ENCODE results near the gene CDCA7.
"Not testable (repeated sequence)": the region's sequence is repeated elsewhere in the genome, so short reads cannot be mapped to it uniquely, and the experiment has no call there.

Gene CDCA7

GRCh38 chr2:173410579-173410978 is 55.9 kb downstream of the CDCA7 start:
- no peak for DNase-seq (ENCODE audit: insufficient read length, low spot score)

GRCh38 chr2:173412628-173413027 is 58.0 kb downstream of the CDCA7 start:
- FAIRE-seq (peak; percentile 95), DNase-seq (ENCODE audit: insufficient read length, low spot score) (no peak)
- TF ChIP-seq, protein P1, sequence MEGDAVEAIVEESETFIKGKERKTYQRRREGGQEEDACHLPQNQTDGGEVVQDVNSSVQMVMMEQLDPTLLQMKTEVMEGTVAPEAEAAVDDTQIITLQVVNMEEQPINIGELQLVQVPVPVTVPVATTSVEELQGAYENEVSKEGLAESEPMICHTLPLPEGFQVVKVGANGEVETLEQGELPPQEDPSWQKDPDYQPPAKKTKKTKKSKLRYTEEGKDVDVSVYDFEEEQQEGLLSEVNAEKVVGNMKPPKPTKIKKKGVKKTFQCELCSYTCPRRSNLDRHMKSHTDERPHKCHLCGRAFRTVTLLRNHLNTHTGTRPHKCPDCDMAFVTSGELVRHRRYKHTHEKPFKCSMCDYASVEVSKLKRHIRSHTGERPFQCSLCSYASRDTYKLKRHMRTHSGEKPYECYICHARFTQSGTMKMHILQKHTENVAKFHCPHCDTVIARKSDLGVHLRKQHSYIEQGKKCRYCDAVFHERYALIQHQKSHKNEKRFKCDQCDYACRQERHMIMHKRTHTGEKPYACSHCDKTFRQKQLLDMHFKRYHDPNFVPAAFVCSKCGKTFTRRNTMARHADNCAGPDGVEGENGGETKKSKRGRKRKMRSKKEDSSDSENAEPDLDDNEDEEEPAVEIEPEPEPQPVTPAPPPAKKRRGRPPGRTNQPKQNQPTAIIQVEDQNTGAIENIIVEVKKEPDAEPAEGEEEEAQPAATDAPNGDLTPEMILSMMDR (IDR thresholded peaks at IDR 0.05; ENCODE audit: insufficient read depth, missing control alignments): no peak

More at GRCh38 chr2:173410579-173410978, 55.9 kb downstream of the CDCA7 start:
- FAIRE-seq: no peak
- TF ChIP-seq, protein P1 (IDR thresholded peaks at IDR 0.05; ENCODE audit: insufficient read depth, missing control alignments): no peak

DNA sequence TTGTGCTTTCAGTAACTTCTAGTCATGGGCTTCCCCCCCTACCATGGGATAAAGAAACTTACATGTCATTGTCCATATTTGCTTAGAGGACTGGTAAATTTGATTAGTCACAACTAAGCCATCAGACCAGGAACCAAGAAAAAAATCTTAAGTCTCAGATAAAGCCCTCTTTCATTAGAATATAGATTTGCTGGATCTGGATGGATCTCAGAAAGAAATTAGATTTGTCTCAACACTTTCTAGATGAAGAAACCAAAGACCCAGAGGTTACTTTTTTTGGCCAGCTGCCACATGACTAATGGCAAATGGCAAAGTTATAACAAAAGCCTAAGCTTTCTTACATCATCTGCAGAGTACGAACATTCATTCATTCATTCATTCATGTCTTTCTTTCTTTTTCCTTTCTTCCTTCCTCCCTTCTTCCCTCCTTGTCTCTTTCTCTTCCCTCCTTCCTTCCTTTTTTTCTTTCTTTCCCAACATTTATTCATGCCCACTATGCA is 60.2 kb downstream of the CDCA7 start:
- DNase-seq (ENCODE audit: insufficient read length, low spot score): no peak
- TF ChIP-seq, protein P1 (IDR thresholded peaks at IDR 0.05; ENCODE audit: insufficient read depth, missing control alignments): no peak
- FAIRE-seq: peak; percentile 68

GRCh38 chr2:173415431-173416381 is 61.0 kb downstream of the CDCA7 start:
- peak; percentile 90 for FAIRE-seq
- TF ChIP-seq, protein P1 (IDR thresholded peaks at IDR 0.05; ENCODE audit: insufficient read depth, missing control alignments): no peak
- peak; percentile 64 for DNase-seq (ENCODE audit: insufficient read length, low spot score)

GRCh38 chr2:173416415-173417152 is 61.9 kb downstream of the CDCA7 start:
- not testable (repeated sequence) for FAIRE-seq; DNase-seq (ENCODE audit: insufficient read length, low spot score)

- FAIRE-seq: no peak
- DNase-seq (ENCODE audit: insufficient read length, low spot score): no peak
These were observed 62.7 kb downstream of the CDCA7 start for GRCh38 chr2:173417341-173417740.

GRCh38 chr2:173417802-173418201 is 63.1 kb downstream of the CDCA7 start:
- FAIRE-seq: peak; percentile 21
- TF ChIP-seq, protein P1 (IDR thresholded peaks at IDR 0.05; ENCODE audit: insufficient read depth, missing control alignments): no peak
- no peak for DNase-seq (ENCODE audit: insufficient read length, low spot score)

More at GRCh38 chr2:173417341-173417740, 62.7 kb downstream of the CDCA7 start:
- TF ChIP-seq, protein P1 (IDR thresholded peaks at IDR 0.05; ENCODE audit: insufficient read depth, missing control alignments): no peak
